CD4-positive, alpha-beta memory T cell (primary cell): ENCODE results near the gene MRPL22. TPM values are rescaled to one million over a fixed set of nuclear protein-coding genes. Genes with fewer than 3 reads are reported as not detected.

ENCODE experiments used
- CTCF ChIA-PET: fragments of 350-600 bp; sonication (Branson Sonifier 250); formaldehyde crosslinking; loops from one replicate; lab custom pipeline; 2021; ENCODE audit warnings: inconsistent platforms; ENCODE audit not compliant: partially characterized antibody; lab: Charles Lee
- POLR2A ChIA-PET: fragments of 350-600 bp; sonication (Branson Sonifier 250); formaldehyde crosslinking; loops from one replicate; lab custom pipeline; 2021; ENCODE audit not compliant: partially characterized antibody; lab: Charles Lee
- DNase-seq, 5 donors: peaks; one replicate each; pipeline versions ENCODE4 v3.0.0 to v3.0.0-alpha.2; 2020 to 2022; ENCODE audit warnings: mixed read lengths in 1 of 5
- H3K27ac ChIP-seq: one replicate; pipeline ENCODE4 v1.7.0; 2013; ENCODE audit warnings: low read depth, low read length
- H3K27me3 ChIP-seq: 2 replicates; pipeline ENCODE4 v1.7.0; 2013; ENCODE audit warnings: mild to moderate bottlenecking, low read length, moderate library complexity; ENCODE audit not compliant: insufficient read depth
- H3K36me3 ChIP-seq: 2 replicates; pipeline ENCODE4 v1.7.0; 2013; ENCODE audit warnings: mild to moderate bottlenecking, low read length, moderate library complexity; ENCODE audit not compliant: insufficient read depth
- H3K4me1 ChIP-seq: 2 replicates; pipeline ENCODE4 v1.7.0; 2013; ENCODE audit warnings: mild to moderate bottlenecking, low read length, moderate library complexity; ENCODE audit not compliant: insufficient read depth
- H3K4me3 ChIP-seq, 2 donors: one replicate each; pipeline ENCODE4 v1.7.0; 2013; ENCODE audit warnings: low read length in 2 of 2, mild to moderate bottlenecking in 1 of 2
- H3K9me3 ChIP-seq, 2 donors: one replicate each; pipeline ENCODE4 v1.7.0; 2013; ENCODE audit warnings: low read length in 2 of 2, control low read depth in 1 of 2; ENCODE audit not compliant: control insufficient read depth in 1 of 2
- H3K27ac Mint-ChIP-seq, 7 donors: one replicate each; pipeline ENCODE4 v1.8.0; 2020 to 2021; ENCODE audit warnings: mixed read lengths in 7 of 7, mild to moderate bottlenecking in 6 of 7, inconsistent platforms in 3 of 7, moderate library complexity in 3 of 7
- H3K27me3 Mint-ChIP-seq, 2 donors: one replicate each; pipeline ENCODE4 v1.8.0; 2020 to 2021; ENCODE audit warnings: mixed read lengths in 2 of 2
- H3K36me3 Mint-ChIP-seq, 2 donors: one replicate each; pipeline ENCODE4 v1.8.0; 2020 to 2021; ENCODE audit warnings: mixed read lengths in 2 of 2, inconsistent platforms in 1 of 2, mild to moderate bottlenecking in 1 of 2
- H3K4me1 Mint-ChIP-seq, 4 donors: one replicate each; pipeline ENCODE4 v1.8.0; 2020 to 2021; ENCODE audit warnings: mixed read lengths in 4 of 4, mild to moderate bottlenecking in 1 of 4
- H3K4me3 Mint-ChIP-seq, 8 donors: one replicate each; pipeline ENCODE4 v1.8.0; 2020 to 2021; ENCODE audit warnings: mixed read lengths in 8 of 8, mild to moderate bottlenecking in 7 of 8, moderate library complexity in 6 of 8, inconsistent platforms in 3 of 8
- H3K9me3 Mint-ChIP-seq, 8 donors: one replicate each; pipeline ENCODE4 v1.8.0; 2020 to 2021; ENCODE audit warnings: mixed read lengths in 8 of 8, mild to moderate bottlenecking in 5 of 8, inconsistent platforms in 3 of 8, moderate library complexity in 1 of 8
- intact Hi-C: fragments of 100-400 bp; cut with micrococcal nuclease; formaldehyde crosslinking; loops from one replicate; pipeline ENCODE4 v1.15.1; 2023
- polyA plus RNA-seq, 2 donors: library from polyadenylated mRNA; unstranded; fragments of 300-500 nt; fragmentation: Illumina TruSeq; gene quantifications; one replicate each; pipeline ENCODE4 v1.2.3, GENCODE V29; 2021
- total RNA-seq, 2 experiments: library from RNA; stranded (reverse); gene quantifications; one replicate each; pipeline ENCODE4 v1.2.3, GENCODE V29; 2021

Gene MRPL22
- total and polyA plus RNA-seq, 4 experiments from 2014 or later, result 28.0 to 101 (median 65.1) TPM

- peaks cover 0 to 3% (median 0%) of the 10 kb centered on the region in 8 donors for H3K9me3 Mint-ChIP-seq
- no peaks in the 10 kb centered on the region for H3K27me3 ChIP-seq
- CTCF ChIA-PET, result interaction anchor here (2.2 kb wide), 1 partner anchor 9 kb away, joined by 5 read pairs; no protein-coding TSS in a partner anchor
- H3K36me3 Mint-ChIP-seq, result peaks cover 3 to 12% of the 10 kb centered on the region in 2 donors
- H3K4me3 ChIP-seq, result peak overlapping the region; percentile 67 to 81
- H3K27ac Mint-ChIP-seq, result peak overlapping the region; percentile 97 to 100 (median 98)
- no peaks in the 10 kb centered on the region for H3K9me3 ChIP-seq
- POLR2A ChIA-PET, result interaction anchor here (1.5 to 1.7 kb wide), 2 partner anchors 81 to 82 kb away, joined by 3 to 5 read pairs; partner anchors contain the start of gene CNOT8
- no peaks in the 10 kb centered on the region for H3K36me3 ChIP-seq
- peaks cover 30 to 63% (median 44%) of the 10 kb centered on the region in 4 donors for H3K4me1 Mint-ChIP-seq
- H3K27me3 Mint-ChIP-seq, result no peaks in the 10 kb centered on the region
- intact Hi-C loops, result loop anchor here (5.0 kb wide), 1 partner anchor 493 kb away; the partner anchor contains the start of gene SAP30L
- peak in 1 of 5 donors; percentile 35 for DNase-seq
- H3K4me1 ChIP-seq, result peaks cover 38% of the 10 kb centered on the region
- peak overlapping the region; percentile 97 to 100 (median 98) for H3K4me3 Mint-ChIP-seq
- peak overlapping the region; percentile 69 for H3K27ac ChIP-seq
Measured at GRCh38 chr5:154940375-154940771, 500 bp upstream of the MRPL22 start.

- peaks cover 4 to 14% of the 10 kb centered on the region in 2 donors for H3K36me3 Mint-ChIP-seq
- intact Hi-C loops, result loop anchor here (5.0 kb wide), 1 partner anchor 496 kb away; the partner anchor contains the start of gene SAP30L
- H3K9me3 ChIP-seq, result no peaks in the 10 kb centered on the region
- DNase-seq, result no peak
- peaks cover 0 to 3% (median 0%) of the 10 kb centered on the region in 8 donors for H3K9me3 Mint-ChIP-seq
- H3K36me3 ChIP-seq, result no peaks in the 10 kb centered on the region
- ChIA-PET CTCF (no interaction called here), POLR2A (no interaction called here)
- no peaks in the 10 kb centered on the region for H3K27me3 ChIP-seq
- no peaks in the 10 kb centered on the region for H3K27me3 Mint-ChIP-seq
- H3K4me3 ChIP-seq, result no peak overlapping the region
- peak overlapping the region in 1 of 7 donors; percentile 51 for H3K27ac Mint-ChIP-seq
- H3K4me3 Mint-ChIP-seq, result no peak overlapping the region
- H3K4me1 Mint-ChIP-seq, result peaks cover 27 to 49% (median 38%) of the 10 kb centered on the region in 4 donors
- no peak overlapping the region for H3K27ac ChIP-seq
- peaks cover 25% of the 10 kb centered on the region for H3K4me1 ChIP-seq
Measured at GRCh38 chr5:154943527-154943926, 2.7 kb downstream of the MRPL22 start.

GRCh38 chr5:154944716-154945115, 3.8 kb downstream of the MRPL22 start:
- Mint-ChIP-seq H3K9me3 (peaks cover 0 to 3% (median 0%) of the 10 kb centered on the region in 8 donors), H3K4me3 (no peak overlapping the region), H3K36me3 (peaks cover 9 to 19% of the 10 kb centered on the region in 2 donors), H3K27ac (no peak overlapping the region), H3K4me1 (peaks cover 33 to 54% (median 41%) of the 10 kb centered on the region in 4 donors), H3K27me3 (no peaks in the 10 kb centered on the region)
- POLR2A ChIA-PET, result no interaction called here
- Histone ChIP-seq H3K4me1 (peaks cover 36% of the 10 kb centered on the region), H3K27me3 (no peaks in the 10 kb centered on the region), H3K9me3 (no peaks in the 10 kb centered on the region), H3K27ac (no peak overlapping the region), H3K36me3 (peaks cover 5% of the 10 kb centered on the region), H3K4me3 (no peak overlapping the region)
- intact Hi-C loops, result loop anchor here (2.0 to 5.0 kb wide), 2 partner anchors 294 to 497 kb away; partner anchors contain the start of gene SAP30L
- CTCF ChIA-PET, result no interaction called here
- DNase-seq, result no peak

- Histone ChIP-seq H3K27me3 (no peaks in the 10 kb centered on the region), H3K4me3 (no peak overlapping the region), H3K4me1 (peaks cover 39% of the 10 kb centered on the region), H3K27ac (no peak overlapping the region), H3K36me3 (peaks cover 5% of the 10 kb centered on the region), H3K9me3 (no peaks in the 10 kb centered on the region)
- intact Hi-C loops, result loop anchor here (2.0 kb wide), 1 partner anchor 295 kb away; no protein-coding TSS in a partner anchor
- Mint-ChIP-seq H3K9me3 (peaks cover 0 to 2% (median 0%) of the 10 kb centered on the region in 8 donors), H3K27ac (no peak overlapping the region), H3K36me3 (peaks cover 11 to 27% of the 10 kb centered on the region in 2 donors), H3K4me1 (peaks cover 38 to 54% (median 44%) of the 10 kb centered on the region in 4 donors), H3K4me3 (no peak overlapping the region), H3K27me3 (no peaks in the 10 kb centered on the region)
- ChIA-PET POLR2A (interaction anchor here (1.2 kb wide), 1 partner anchor 238 kb away, joined by 3 read pairs; no protein-coding TSS in a partner anchor), CTCF (interaction anchor here (1.0 to 1.7 kb wide), 8 partner anchors 8 to 295 kb away, joined by 3 to 7 read pairs (median 4); partner anchors contain the start of gene GEMIN5)
- peak in 4 of 5 donors; percentile 10 to 35 (median 28) for DNase-seq
Measured at GRCh38 chr5:154945695-154946301, 4.9 kb downstream of the MRPL22 start.

- peaks cover 27 to 42% (median 30%) of the 10 kb centered on the region in 4 donors for H3K4me1 Mint-ChIP-seq
- no peak overlapping the region for H3K27ac ChIP-seq
- H3K4me1 ChIP-seq, result peaks cover 25% of the 10 kb centered on the region
- no peaks in the 10 kb centered on the region for H3K9me3 ChIP-seq
- H3K4me3 Mint-ChIP-seq, result no peak overlapping the region
- ChIA-PET CTCF (no interaction called here), POLR2A (no interaction called here)
- H3K27ac Mint-ChIP-seq, result peak overlapping the region in 1 of 7 donors; percentile 40
- peaks cover 11 to 27% of the 10 kb centered on the region in 2 donors for H3K36me3 Mint-ChIP-seq
- DNase-seq, result no peak
- H3K27me3 ChIP-seq, result no peaks in the 10 kb centered on the region
- intact Hi-C loops, result no loop called here
- no peak overlapping the region for H3K4me3 ChIP-seq
- no peaks in the 10 kb centered on the region for H3K27me3 Mint-ChIP-seq
- peaks cover 5% of the 10 kb centered on the region for H3K36me3 ChIP-seq
- no peaks in the 10 kb centered on the region for H3K9me3 Mint-ChIP-seq
Measured at GRCh38 chr5:154947778-154948177, 6.9 kb downstream of the MRPL22 start.

GRCh38 chr5:154948313-154948712, 7.4 kb downstream of the MRPL22 start:
- H3K4me3 ChIP-seq, result no peak overlapping the region
- POLR2A ChIA-PET, result no interaction called here
- no peak overlapping the region for H3K27ac Mint-ChIP-seq
- no peaks in the 10 kb centered on the region for H3K27me3 Mint-ChIP-seq
- H3K4me1 Mint-ChIP-seq, result peaks cover 25 to 37% (median 28%) of the 10 kb centered on the region in 4 donors
- H3K4me3 Mint-ChIP-seq, result no peak overlapping the region
- H3K36me3 Mint-ChIP-seq, result peaks cover 11 to 30% of the 10 kb centered on the region in 2 donors
- H3K27me3 ChIP-seq, result no peaks in the 10 kb centered on the region
- no peaks in the 10 kb centered on the region for H3K9me3 ChIP-seq
- peaks cover 5% of the 10 kb centered on the region for H3K36me3 ChIP-seq
- H3K4me1 ChIP-seq, result peaks cover 20% of the 10 kb centered on the region
- DNase-seq, result no peak
- CTCF ChIA-PET, result no interaction called here
- H3K9me3 Mint-ChIP-seq, result no peaks in the 10 kb centered on the region
- H3K27ac ChIP-seq, result no peak overlapping the region
- intact Hi-C loops, result no loop called here

GRCh38 chr5:154949781-154950180, 8.9 kb downstream of the MRPL22 start:
- no peaks in the 10 kb centered on the region for H3K9me3 Mint-ChIP-seq
- Histone ChIP-seq H3K4me1 (peaks cover 20% of the 10 kb centered on the region), H3K4me3 (no peak overlapping the region), H3K27ac (no peak overlapping the region), H3K27me3 (no peaks in the 10 kb centered on the region), H3K9me3 (no peaks in the 10 kb centered on the region), H3K36me3 (peaks cover 5% of the 10 kb centered on the region)
- intact Hi-C loops, result no loop called here
- CTCF ChIA-PET, result no interaction called here
- no peaks in the 10 kb centered on the region for H3K27me3 Mint-ChIP-seq
- H3K36me3 Mint-ChIP-seq, result peaks cover 11 to 32% of the 10 kb centered on the region in 2 donors
- POLR2A ChIA-PET, result no interaction called here
- H3K4me3 Mint-ChIP-seq, result no peak overlapping the region
- peak overlapping the region in 2 of 7 donors; percentile 14 to 49 for H3K27ac Mint-ChIP-seq
- DNase-seq, result no peak
- peaks cover 25 to 36% (median 28%) of the 10 kb centered on the region in 4 donors for H3K4me1 Mint-ChIP-seq
